Erythroblast (primary cell): ENCODE data around the gene MYEOV.
A peak's percentile ranks its signal among the peaks of the same experiment; 100 is the strongest.

Source experiments
- DNase-seq, 2 experiments: peaks; one replicate each; lab custom pipeline; 2025; lab: John Stamatoyannopoulos, UW
- GATA1 ChIP-seq: IDR thresholded peaks from 2 replicates; pipeline ENCODE4 v1.6.1; 2011; ENCODE audit warnings: low read depth, mild to moderate bottlenecking, control low read depth, low read length, moderate library complexity
- POLR2A ChIP-seq: IDR thresholded peaks from 2 replicates; pipeline ENCODE4 v1.6.1; 2011; ENCODE audit warnings: mild to moderate bottlenecking, low read length

The MYEOV gene

DNA sequence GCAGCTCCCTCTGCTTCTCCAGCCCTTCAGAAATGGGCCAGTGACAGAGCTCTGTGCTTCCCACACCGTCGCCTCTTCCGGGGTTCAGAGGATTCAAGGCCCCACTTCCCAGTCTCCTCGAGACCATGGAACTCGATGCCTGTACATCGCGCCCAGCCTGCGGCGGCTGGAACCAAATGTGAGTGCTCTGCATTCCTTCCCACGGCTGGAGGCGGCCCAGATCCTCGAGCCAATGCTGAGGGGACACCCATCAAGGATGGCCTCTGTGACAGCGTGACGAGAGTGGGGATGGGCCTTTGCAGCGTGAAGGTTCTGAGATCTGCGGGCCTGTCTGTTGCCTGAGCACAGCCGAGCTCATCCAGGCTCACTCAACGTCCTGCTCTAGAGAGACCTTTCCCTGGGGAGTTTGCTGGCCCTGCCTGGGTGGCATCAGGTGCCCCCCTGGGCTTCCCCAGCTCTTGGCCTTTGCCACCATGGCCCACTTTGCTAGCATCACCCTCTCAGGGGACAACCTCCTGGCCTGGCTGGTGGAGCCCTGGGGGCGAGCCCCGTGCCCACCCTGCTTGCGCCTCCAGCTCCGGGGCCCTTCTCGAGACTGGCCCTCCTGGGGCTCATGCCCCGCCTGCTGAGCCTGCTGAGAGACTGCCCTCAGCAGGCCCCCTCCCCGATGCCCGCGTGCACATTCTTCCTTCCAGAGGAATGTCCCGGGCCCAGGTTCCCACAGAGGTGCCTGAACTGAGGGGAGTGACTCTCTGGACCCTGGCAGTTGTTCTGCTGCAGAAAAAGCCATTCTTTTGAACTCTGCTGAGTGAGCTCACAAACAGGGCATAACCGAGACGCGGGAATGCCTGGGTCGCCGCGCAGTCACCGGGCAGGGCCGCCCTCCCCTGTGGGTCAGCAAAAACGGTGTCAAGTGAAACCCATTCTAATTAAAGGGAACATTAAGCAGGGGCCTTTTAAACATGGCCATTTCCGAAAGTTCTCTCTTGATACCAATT is 7.3 kb upstream of the MYEOV start:
- TF ChIP-seq GATA1 (no peak), POLR2A (no peak)
- no peak for DNase-seq

DNA sequence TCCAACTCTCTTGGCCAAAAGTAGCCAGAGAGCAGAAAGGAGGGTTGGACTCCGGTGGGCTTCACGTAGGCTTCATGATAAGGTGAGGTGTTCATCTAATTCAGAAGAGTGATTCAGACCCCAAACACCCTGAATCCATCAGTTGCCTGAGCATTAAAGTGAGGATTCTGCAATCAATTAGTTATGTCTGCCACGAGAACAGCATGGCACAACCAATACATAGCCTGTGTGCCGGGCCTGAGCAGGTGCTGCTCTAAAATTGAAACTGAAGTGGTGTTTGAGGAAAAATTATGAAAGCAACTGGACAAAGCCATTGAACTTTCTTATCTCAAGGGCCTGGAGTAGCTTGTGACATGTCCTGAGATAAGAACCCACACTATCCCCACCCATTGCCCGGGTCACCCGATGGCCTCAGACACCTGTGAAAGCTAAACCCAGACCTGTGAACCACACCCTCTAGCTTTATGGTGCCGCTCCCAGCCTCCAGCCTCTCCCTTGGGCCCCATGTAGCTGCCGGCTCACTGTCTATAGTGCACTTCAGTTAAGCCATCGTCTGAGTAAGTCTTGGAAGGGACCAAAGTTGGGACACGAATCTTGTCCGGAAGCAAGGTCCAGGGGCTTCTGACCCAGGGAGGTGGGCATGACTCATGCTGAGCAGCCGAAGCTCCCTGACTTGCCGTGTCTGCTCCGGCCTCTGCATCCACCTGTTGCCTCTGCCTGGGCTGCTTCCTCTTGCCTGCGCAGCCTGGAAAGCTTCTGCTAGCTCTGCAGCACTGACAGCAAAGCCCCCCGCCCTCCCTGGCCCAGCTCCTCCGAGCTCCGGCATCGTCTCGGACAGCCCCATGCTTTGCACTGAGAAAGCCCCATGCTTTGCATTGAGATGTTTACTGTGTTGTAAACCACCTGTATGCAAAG is 5.7 kb upstream of the MYEOV start:
- TF ChIP-seq POLR2A: no peak
- TF ChIP-seq GATA1: no peak
- DNase-seq: peak in 1 of 2 experiments; percentile 19

DNA sequence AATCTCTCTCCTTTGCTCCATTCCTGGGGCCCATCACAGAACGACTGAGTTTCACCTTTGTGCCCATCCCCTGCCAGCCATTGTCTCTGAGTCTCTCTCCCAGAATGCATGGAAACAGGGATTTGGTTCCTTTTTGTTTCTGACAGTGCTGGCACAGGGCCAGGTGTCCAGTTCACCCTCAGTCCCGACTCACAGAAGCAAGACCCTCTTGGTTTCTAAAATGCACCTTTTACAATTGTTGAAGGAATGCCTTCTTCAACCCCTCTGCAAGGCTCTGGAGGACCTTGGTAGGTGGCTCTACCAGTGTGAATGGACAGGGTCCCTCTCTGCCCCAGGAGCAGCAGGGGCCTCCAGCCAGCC is 5.1 kb upstream of the MYEOV start:
- no peak for DNase-seq
- TF ChIP-seq POLR2A (no peak), GATA1 (no peak)

DNA sequence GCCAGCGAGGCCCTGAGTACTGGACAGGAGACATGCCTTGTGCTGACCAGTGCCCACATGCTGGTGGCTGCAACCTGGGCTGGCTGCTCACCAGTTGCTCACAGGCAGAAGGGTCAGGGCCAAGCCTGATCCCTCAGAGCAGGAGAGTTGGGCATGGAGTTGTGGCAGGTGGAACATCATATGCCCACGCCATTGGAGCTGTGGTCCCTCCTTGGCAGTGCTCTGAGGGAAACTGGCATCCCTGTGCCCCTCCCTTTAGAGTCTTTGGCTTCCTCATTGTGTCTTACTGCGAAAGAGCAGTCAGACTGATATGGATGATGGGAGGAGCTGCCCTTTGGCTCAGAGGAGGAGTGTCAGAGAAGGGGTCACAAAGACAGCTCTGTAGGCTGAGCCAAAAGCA is 3.1 kb upstream of the MYEOV start:
- no peak for TF ChIP-seq POLR2A
- TF ChIP-seq GATA1: no peak
- DNase-seq: no peak

DNA sequence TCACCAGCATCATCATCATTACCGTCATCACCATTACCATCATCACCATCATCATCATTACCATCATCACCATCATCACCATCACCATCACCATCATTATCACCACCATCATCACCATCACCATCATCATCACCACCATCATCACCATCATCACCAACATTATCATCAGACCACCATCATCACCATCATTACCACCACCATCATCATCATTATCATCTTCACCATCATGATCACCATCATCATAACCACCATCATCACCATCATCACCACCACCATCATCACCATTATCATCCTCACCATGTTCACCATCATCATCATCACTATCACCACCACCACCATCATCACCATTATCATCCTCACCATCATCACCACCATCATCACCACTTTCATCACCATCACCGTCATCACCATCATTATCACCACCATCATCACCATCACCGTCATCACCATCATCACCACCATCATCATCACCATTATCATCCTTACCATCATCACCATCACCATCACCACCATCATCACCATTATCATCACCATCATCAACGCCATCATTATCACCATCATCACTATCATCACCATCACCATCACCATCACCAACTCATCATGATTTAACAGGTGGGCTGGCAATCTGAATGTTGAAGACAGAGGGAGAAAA is 2.4 kb upstream of the MYEOV start:
- DNase-seq: no peak

DNA sequence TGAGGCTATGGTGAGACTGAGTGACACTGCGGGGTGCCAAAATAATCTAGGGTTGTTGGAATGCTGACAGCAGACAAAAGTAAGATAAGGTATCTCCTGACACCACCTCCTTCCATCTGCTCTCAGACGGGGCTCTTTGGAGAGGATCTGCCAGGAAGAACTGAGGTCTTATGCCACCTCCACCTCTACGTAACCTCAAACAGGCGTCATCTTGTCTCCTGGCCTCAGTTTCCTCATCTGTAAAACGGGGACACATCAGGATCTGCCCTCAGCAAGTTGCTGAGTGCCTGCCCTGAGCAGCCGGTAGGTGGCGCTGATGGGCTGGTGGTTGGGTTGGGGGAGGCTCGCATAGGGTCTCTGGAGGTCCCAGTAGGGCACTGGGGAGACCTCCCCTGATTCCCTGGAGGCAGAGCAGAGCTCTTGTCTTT is 1.7 kb upstream of the MYEOV start:
- DNase-seq: peak; percentile 35 to 46
- TF ChIP-seq GATA1 (no peak), POLR2A (no peak)

More for the DNA sequence above, 2.4 kb upstream of the MYEOV start:
- TF ChIP-seq GATA1: no peak
- no peak for TF ChIP-seq POLR2A

DNA sequence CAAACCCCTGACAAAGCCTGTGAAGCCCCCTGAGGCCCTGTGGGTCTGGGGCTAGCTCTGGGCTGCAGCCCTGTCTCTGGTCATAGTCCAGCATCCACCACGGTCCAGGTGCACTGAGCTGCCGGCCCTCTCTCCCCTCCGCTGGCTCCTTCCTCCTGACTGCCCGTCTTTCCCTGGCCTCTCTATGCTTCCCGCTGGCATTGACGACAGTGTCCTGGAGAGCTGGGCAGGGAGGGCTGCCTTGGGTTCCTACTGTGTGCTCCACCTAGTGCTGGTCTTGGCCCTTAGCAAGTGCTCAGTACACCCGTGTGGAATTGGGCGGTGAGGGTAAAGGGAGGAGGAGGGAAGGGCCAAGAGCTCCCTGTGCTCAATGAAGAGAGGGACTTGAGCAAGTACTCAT is 868 bp upstream of the MYEOV start:
- peak in 1 of 2 experiments; percentile 22 for DNase-seq
- TF ChIP-seq GATA1 (no peak), POLR2A (no peak)

DNA sequence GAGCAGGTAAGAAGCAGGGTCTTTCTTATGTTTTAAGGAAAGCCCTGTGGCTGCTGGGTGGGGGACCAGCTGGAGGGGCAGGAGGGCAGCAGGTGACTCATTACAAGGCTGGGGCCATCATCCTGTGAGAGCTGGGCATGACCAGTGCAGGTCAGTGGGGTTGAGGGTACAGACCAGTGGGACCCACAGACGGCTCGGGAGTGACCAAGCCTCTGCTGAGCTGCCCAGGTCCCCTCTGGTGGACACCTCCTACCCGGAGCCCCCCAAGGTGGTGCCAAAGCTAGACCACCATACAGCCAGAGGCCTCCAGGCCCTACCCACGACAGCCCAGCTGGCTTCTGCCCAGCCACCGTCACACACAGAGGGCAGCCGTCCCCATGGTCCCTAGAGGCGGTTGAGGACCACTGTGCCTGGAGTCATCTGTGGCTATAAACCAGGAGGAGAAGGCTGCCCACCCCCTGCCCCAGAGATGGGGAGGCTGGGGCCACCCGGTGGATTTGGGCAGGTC is 670 bp downstream of the MYEOV start:
- DNase-seq: no peak
- TF ChIP-seq POLR2A (no peak), GATA1 (no peak)

DNA sequence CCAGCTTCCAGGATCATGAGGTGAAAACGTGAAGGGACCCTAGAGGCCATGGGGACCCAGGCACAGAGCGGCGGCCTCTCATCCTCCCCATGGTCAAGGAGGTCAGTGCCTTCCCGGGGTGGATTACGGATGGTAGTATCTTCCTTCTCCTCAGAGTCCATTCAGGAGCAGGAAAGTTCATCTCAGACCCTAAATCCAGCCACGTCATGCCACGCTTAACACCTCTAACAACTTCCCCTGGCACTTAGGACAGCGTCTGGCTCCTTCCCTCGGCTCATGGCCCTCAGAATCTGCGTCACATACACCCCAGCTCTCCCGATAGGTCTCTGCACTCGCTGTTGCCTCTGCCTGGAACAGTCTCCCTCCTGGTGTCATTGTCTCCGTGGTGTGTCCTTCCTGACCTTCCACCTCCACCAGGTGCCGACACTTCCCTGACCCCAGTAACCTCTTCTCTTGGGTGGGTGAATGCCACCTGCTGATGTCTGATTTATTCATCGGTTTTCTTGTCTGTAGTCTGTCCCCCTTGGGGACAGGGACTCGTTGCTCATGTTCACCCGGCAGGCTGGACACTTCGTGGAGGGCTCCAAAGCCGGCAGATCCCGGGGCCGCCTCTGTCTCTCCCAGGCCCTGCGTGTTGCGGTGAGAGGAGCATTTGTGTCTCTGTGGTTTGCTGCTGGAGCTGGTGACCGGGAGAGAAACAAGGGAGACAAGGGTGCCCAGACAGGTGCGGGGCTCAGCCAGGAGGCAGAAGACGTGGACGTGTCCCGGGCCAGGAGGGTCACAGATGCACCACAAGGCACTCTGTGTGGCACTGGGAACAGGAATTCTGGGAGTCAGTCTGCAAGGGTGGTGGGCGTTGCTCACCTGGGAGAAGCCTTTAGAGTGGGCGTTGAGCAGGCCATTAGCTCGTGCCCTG is 1.4 kb downstream of the MYEOV start:
- TF ChIP-seq POLR2A (no peak), GATA1 (no peak)
- DNase-seq: peak in 1 of 2 experiments; percentile 6

DNA sequence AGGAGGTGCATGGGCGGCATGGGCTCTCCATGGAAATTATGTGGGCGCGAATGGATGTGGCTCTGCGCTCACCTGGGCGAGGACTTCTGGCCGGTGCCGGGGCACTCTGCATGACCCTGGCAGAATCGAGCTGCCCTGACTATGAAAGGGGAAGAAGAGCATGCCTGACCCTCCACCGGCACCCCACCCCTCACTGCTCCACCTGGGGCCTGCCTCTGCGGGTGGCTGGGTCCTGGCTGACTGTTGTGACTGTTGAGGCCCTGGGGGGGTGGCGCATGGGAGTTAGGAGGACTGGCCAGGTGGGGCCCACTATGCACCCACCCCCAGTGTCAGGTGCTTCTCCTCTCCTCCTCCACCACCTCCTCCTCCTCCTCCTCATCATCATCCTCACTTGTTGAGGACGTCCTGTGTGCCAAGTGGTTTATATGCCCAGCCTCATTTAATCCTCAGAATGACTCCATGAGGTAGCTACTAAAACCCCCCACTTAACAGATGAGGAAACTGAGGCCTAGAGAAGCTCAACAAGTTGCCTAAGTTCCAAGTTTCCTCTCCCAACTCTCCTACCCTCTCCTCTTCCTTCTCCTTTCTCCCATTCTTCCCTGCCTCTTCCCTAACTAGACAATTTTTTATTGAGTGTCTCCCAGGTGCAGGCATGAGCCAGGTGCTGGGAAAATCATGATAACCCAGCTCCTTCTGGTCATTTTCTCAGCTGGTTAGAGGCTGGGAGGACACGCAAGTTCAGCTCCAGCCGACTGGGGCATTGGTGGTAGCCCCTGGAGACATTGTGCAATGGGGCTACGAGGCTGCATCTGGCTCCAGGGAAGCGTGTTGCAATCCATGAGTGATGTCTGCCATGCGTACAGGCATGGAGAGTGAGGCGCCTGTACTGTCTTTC is 2.3 kb downstream of the MYEOV start:
- peak in 1 of 2 experiments; percentile 9 for DNase-seq
- TF ChIP-seq POLR2A (no peak), GATA1 (no peak)
